GM19455 (cell line): ENCODE results near the gene THEM5.

Experiments used
- ATAC-seq: cut with Tn5 transposase; IDR thresholded peaks from one replicate; pipeline ENCODE4 v1.9.1; 2021; ENCODE audit not compliant: unreplicated experiment

Gene THEM5

GRCh38 chr1:151802372-151802771, 51.1 kb downstream of the THEM5 start:
- no peak for ATAC-seq

- no peak for ATAC-seq
These were observed 51.7 kb downstream of the THEM5 start for GRCh38 chr1:151801846-151802245.

- no peak for ATAC-seq
These were observed 52.1 kb downstream of the THEM5 start for GRCh38 chr1:151801310-151801820.

DNA sequence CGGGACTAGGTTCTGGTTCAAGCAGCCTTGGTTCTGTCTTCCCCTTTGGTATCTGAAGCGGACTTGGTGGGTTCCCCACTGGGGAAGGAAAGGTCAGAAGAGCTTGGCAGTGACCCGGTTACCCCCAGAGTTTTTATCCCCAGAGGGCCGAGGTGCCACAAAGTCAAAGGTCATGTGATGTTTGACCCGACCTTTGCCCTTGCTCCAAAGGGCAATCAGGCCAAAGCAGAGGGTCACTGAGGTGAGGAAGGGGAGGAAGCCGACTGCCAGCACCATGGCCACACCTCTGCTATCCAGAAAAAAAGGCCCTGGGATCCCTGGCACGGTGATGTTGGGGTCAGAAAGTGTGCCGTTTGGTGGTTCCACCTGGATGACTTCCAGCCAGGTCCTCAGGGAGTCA, 52.7 kb downstream of the THEM5 start:
- no peak for ATAC-seq

DNA sequence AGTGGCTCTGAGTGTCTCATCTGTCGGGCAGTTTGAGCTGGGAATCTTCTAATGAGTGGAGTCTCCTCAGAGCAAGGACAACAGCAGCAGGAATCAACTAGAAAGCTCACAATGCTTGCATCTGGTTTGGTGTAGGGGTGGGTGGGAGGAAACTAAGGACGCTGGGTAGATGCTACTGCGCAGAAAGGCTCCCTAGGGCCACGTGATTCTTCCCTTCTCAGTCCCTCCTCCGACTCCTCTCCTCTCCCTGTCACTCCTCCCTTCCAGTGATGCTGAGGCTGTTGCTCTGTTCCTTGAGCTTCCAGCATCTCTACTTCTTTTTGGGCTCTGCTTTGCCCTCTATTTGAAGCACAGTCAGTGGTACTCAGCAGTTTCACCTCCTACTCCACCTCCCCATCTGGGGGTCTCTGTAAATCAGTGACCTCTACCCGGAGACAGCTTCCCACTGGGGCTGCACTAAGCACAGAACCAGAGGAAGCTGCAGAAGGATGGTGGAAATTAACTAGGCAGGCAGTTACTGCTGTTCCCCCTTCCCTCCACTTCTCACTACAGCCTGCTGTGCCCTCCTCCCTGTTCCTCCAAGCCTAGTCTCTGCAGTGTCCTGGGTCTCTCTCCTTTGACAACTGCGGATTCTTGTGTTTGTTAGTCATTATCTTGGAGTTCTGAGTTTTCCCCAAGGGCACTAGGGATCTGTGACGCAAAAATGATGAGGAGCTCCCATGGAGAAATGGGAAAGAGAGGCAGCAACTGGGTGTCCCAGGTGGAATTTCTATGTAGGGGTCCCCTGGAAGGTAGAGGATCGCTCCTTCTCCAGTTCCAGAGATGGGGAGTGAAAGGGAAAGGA, 54.1 kb downstream of the THEM5 start:
- no peak for ATAC-seq

DNA sequence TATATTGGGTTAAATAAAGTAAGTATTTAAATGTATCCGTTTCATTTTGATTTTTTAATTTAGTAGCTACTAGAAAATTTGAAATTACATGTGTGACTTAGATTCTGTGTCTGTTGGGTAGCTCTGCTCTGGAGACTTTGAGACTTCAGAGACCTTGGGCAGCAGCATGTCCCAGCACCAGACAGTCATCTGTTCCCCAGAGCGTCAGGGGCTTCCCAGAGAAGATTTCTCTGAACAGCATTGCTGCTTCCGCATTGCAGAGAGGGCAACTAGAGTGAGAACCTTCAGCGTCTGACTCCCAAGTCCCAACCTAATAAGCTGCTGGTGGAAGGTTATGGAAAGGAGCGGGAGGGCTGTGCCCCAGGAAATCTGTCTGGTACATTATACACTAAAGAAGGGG, 54.9 kb downstream of the THEM5 start:
- ATAC-seq = no peak
